Stimulated activated CD8-positive, alpha-beta memory T cell treated with anti-CD3 and anti-CD28 coated beads, Interleukin-15, amount 100 ng/mL, for 24 hours (primary cell): ENCODE measurements around the gene RRAD.
A peak's percentile ranks its signal among the peaks of the same experiment; 100 is the strongest.
"Not testable (repeated sequence)": the region's sequence is repeated elsewhere in the genome, so short reads cannot be mapped to it uniquely, and the experiment has no call there.

Source experiments
- DNase-seq: peaks from one replicate; pipeline ENCODE4 v3.0.0-alpha.2; 2020; ENCODE audit warnings: low read depth

RRAD gene

GRCh38 chr16:66950971-66951790, 25.8 kb upstream of the RRAD start:
- no peak for DNase-seq

GRCh38 chr16:66950437-66950836, 25.1 kb upstream of the RRAD start:
- DNase-seq: no peak

- DNase-seq: no peak
These were observed 24.1 kb upstream of the RRAD start for GRCh38 chr16:66949472-66949871.

- no peak for DNase-seq
These were observed 23.5 kb upstream of the RRAD start for GRCh38 chr16:66948837-66949225.

GRCh38 chr16:66948134-66948836, 22.9 kb upstream of the RRAD start:
- no peak for DNase-seq

- DNase-seq: peak; percentile 59
These were observed 22.1 kb upstream of the RRAD start for GRCh38 chr16:66947302-66948065.

- no peak for DNase-seq
These were observed 21.6 kb upstream of the RRAD start for GRCh38 chr16:66946974-66947301.

- no peak for DNase-seq
These were observed 21.2 kb upstream of the RRAD start for GRCh38 chr16:66946541-66946940.

GRCh38 chr16:66945939-66946338, 20.6 kb upstream of the RRAD start:
- no peak for DNase-seq

GRCh38 chr16:66944971-66945370, 19.6 kb upstream of the RRAD start:
- not testable (repeated sequence) for DNase-seq

GRCh38 chr16:66944054-66944441, 18.7 kb upstream of the RRAD start:
- no peak for DNase-seq

GRCh38 chr16:66943426-66944053, 18.2 kb upstream of the RRAD start:
- DNase-seq: no peak

- DNase-seq: no peak
These were observed 17.6 kb upstream of the RRAD start for GRCh38 chr16:66942981-66943380.

GRCh38 chr16:66940236-66940635, 14.9 kb upstream of the RRAD start:
- no peak for DNase-seq

- DNase-seq: no peak
These were observed 14.0 kb upstream of the RRAD start for GRCh38 chr16:66939366-66939765.

GRCh38 chr16:66937725-66938337, 12.5 kb upstream of the RRAD start:
- DNase-seq: no peak

GRCh38 chr16:66936889-66937554, 11.7 kb upstream of the RRAD start:
- DNase-seq: no peak

GRCh38 chr16:66936462-66936861, 11.1 kb upstream of the RRAD start:
- DNase-seq: no peak

GRCh38 chr16:66935314-66936011, 10.1 kb upstream of the RRAD start, which contains the start of gene CES2:
TSS of gene CES2 (plus strand) at chr16:66935516. CDS start at chr16:66935636, 120 bp downstream.
- DNase-seq: no peak

- not testable (repeated sequence) for DNase-seq
These were observed 9.5 kb upstream of the RRAD start for GRCh38 chr16:66934839-66935313.
